Medulla oblongata (tissue), 1 donor: ENCODE measurements around the gene STX1B.

Experiments
- DNase-seq: peaks from one replicate; pipeline ENCODE4 v3.0.0-alpha.2; 2015; ENCODE audit errors: extremely low spot score

Gene STX1B

GRCh38 chr16:30979170-30980022 is 31.0 kb downstream of the STX1B start:
- DNase-seq = no peak

- no peak for DNase-seq
Measured at GRCh38 chr16:30977502-30977901, 32.9 kb downstream of the STX1B start.

GRCh38 chr16:30976486-30976885 is 34.0 kb downstream of the STX1B start:
- DNase-seq = no peak

GRCh38 chr16:30974348-30974747 is 36.1 kb downstream of the STX1B start:
- no peak for DNase-seq

- no peak for DNase-seq
Measured at GRCh38 chr16:30972872-30973271, 37.6 kb downstream of the STX1B start.

- DNase-seq = no peak
Measured at GRCh38 chr16:30971298-30971697, 39.1 kb downstream of the STX1B start.

- DNase-seq = no peak
Measured at GRCh38 chr16:30969246-30969842, 41.1 kb downstream of the STX1B start.

GRCh38 chr16:30967795-30968194 is 42.6 kb downstream of the STX1B start:
- no peak for DNase-seq

GRCh38 chr16:30966033-30966619 is 44.3 kb downstream of the STX1B start:
- DNase-seq = no peak

GRCh38 chr16:30965436-30965835 is 45.0 kb downstream of the STX1B start:
- no peak for DNase-seq

- DNase-seq = no peak
Measured at GRCh38 chr16:30964574-30965226, 45.7 kb downstream of the STX1B start.

GRCh38 chr16:30963925-30964511 is 46.4 kb downstream of the STX1B start:
- DNase-seq = no peak

- DNase-seq = no peak
Measured at GRCh38 chr16:30961384-30961783, 49.1 kb downstream of the STX1B start.

- DNase-seq = no peak
Measured at GRCh38 chr16:30958175-30959079, 52.0 kb downstream of the STX1B start.

- peak; percentile 93 for DNase-seq
Measured at GRCh38 chr16:30957456-30958174, 52.8 kb downstream of the STX1B start, which contains the start of gene SETD1A. SETD1A (plus strand) TSS chr16:30957754; CDS start chr16:30958732, 978 bp downstream.

GRCh38 chr16:30956601-30957455 is 53.6 kb downstream of the STX1B start:
- peak; percentile 66 for DNase-seq

GRCh38 chr16:30954993-30955392 is 55.4 kb downstream of the STX1B start:
- DNase-seq = no peak

- DNase-seq = peak; percentile 82
Measured at GRCh38 chr16:30953511-30954124, 56.8 kb downstream of the STX1B start.

- DNase-seq = no peak
Measured at GRCh38 chr16:30953111-30953510, 57.3 kb downstream of the STX1B start.
